HG02763 (cell line): Measurements from ENCODE around the gene N4BP2.
"Not testable (repeated sequence)": the region's sequence is repeated elsewhere in the genome, so short reads cannot be mapped to it uniquely, and the experiment has no call there.

ENCODE experiments used
- ATAC-seq: cut with Tn5 transposase; IDR thresholded peaks from one replicate; pipeline ENCODE4 v1.9.1; 2021; ENCODE audit warnings: mild to moderate bottlenecking, moderate library complexity; ENCODE audit not compliant: unreplicated experiment

Gene N4BP2

GRCh38 chr4:40086421-40086820, 29.8 kb downstream of the N4BP2 start:
- ATAC-seq, result no peak

- no peak for ATAC-seq
These were observed 31.2 kb downstream of the N4BP2 start for GRCh38 chr4:40087799-40088366.

DNA sequence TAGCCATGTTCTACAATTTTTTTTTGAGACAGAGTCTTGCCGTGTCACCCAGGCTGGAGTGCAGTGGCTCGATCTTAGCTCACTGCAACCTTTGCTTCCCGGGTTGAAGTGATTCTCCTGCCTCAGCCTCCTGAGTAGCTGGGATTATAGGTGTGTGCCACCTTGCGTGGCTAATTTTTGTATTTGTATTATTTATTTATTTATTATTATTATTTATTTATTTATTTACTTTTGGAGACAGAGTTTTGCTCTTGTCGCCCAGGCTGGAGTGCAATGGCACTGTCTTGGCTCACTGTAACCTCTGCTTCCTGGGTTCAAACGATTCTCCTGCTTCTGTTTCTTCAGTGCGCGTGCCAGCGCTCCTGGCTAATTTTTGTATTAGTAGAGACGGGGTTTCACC, 36.8 kb downstream of the N4BP2 start:
- not testable (repeated sequence) for ATAC-seq

DNA sequence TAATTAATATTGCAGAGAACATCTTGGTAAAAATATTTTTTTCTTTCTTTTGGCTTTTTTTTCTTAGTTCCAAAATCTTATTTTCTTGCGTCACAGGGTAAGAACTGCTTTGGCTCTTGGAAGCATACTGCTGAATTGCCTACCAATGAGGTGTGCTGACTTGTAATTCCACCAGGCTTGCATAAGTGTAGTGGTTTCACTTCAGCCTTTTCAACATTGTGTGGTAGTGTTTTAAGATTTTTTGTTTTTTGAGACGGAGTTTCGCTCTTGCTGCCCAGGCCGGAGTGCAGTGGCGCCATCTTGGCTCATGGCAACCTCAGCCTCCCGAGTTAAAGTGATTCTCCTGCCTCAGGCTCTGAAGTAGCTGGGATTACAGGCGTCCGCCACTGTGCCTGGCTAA, 42.4 kb downstream of the N4BP2 start:
- ATAC-seq, result no peak

DNA sequence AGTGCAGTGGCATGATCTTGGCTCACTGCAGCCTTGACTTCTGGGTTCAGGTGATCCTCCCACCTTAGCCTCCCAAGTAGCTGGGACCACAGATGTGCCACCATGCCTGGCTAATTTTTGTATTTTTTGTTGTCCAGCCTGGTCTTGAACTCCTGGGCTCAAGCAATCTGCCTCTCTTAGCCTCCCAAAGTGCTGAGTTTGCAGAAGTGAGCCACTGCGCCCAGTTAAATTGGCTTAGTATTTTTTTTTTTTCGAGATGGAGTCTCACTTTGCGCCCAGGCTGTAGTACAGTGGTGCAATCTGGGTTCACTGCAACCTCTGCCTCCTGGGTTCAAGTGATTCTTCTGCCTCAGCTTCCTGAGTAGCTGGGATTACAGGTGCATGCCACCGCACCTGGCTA, 50.5 kb downstream of the N4BP2 start:
- ATAC-seq, result not testable (repeated sequence)

GRCh38 chr4:40112027-40112792, 55.6 kb downstream of the N4BP2 start:
- ATAC-seq, result no peak

- no peak for ATAC-seq
These were observed 57.6 kb downstream of the N4BP2 start for GRCh38 chr4:40114206-40114605.

DNA sequence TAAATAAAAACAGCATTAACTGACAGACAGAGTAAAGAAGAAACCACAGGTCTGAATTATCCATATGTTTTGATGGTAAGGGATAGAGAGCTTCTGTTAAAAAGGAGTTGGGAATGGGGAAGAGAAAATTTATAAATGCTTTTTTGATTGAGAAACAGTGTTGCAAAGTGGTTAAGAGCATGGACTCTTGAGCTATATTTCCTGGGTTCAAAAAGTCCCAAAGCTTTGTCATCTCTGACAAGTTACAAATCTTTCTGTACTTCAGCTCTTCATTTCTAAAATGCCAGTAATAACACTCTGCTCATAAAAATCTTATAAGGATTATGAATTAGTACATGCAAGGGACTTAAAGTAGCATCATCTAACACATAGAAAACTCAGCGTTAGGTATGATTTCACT, 62.2 kb downstream of the N4BP2 start:
- no peak for ATAC-seq

DNA sequence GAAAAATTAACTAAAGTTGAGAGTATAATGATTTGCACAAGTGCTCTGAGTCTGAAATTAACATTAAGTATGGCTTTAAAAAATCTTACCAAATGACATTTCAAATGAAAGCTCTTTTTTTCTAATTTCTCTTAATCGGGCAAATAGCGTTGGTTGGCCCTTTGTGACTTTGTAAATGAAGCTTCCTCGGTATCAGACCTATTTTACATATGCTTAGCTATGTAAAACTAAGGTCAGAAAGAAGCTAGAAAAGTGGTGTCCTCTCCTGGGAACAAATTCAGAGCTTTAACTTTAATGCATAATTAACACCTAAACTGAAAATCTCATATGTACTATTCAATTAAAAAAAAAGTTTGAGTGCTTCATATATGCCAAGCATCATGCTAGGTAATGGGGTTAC, 62.7 kb downstream of the N4BP2 start:
- ATAC-seq, result no peak

DNA sequence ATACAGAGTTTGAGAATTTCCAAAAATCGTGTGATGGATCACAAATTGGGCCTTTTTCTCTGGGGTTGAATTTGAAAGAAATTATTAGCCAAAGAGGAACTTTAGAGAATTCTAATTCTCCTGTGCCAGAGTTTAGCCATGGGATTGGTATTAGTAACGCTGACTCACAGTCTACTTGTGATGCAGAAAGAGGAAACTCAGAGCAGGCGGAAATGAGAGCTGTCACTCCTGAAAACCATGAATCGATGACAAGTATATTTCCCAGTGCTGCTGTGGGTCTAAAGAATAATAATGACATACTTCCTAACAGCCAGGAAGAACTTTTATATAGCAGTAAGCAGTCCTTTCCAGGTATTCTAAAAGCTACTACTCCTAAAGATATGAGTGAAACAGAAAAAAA, 64.9 kb downstream of the N4BP2 start:
- no peak for ATAC-seq

DNA sequence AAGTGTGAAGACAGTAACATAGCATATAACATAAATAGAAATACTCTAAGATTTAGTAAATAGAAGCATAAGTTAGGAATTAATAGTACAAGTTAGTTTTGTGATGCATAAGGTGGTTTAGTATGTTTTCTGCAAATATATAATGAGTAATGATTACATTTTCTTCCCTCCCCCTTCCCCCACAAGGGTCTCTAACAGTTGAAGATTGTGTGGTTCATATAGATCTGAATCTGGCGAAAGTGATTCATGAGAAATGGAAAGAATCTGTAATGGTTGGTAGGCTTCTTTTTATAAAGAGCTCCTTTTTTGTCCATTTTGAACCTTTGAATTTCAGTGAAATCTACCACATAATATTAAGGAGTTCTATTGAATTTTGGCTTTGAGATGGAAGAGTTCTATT, 66.3 kb downstream of the N4BP2 start:
- no peak for ATAC-seq

DNA sequence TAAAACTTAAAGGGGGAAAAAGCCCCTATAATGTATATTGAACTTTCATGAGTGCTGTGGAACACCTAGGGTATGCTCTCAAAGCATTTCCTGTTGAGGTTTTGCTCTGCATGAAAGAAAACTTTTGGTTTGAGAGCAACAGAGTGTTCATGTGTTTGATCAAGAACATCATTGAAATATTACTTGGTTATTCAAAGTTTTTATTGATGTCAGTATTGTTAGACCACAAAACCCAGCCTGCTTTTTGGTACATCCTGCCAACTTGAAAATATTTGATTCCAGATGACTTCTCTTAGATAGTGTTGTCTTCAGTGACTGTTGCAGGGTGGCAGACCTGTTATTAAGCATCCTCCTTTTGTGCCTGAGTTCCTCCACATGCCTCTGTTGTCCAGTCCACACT, 68.0 kb downstream of the N4BP2 start:
- ATAC-seq, result no peak

DNA sequence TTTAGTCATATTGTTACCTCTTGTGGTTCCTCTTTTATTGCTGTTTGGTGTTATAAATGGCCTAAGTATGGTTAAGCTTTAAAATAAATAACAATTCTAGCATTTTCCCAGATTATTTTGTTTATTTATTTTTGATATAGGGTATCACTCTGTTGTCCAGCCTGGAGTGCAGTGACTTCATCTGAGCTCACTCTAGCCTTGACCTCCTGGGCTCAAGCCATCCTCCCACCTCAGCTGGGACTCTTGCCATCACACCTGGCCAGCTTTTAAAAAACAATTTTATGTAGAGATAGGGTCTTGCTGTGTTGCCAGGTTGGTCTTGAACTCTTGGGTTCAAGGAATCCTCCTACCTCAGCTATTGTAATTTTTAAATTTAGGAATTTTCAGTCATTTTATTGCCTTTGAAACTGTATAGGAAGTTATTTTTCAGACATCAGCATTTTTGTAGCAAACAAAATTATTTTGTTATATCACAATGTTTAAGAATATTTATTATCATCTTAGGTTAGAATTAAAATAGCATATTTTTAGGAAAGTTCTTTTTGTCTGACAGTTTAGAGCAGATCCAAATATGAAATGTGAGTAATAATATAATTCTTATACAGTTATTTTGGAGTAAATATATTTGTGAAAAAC, 73.9 kb downstream of the N4BP2 start:
- ATAC-seq, result no peak

DNA sequence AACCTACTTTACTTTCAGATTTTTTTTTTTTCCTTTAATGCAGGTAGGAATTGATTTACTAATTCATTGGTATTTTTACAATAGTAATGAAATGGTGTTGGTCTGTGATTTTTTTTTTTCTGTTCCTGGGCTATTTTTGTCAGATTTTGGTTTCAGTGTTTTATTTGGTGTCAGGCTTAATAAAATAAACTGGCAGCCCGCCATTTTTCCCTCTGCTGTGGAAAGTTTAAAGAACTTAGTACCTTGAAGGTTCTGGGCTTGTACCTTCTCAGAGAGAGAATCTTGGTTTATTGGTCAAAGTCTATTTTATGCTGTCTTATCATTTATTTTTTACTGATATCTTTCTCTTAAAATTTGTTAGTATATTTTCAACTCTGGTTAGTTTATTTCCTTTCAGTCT, 76.2 kb downstream of the N4BP2 start:
- ATAC-seq, result no peak

GRCh38 chr4:40134206-40134917, 77.7 kb downstream of the N4BP2 start:
- no peak for ATAC-seq

DNA sequence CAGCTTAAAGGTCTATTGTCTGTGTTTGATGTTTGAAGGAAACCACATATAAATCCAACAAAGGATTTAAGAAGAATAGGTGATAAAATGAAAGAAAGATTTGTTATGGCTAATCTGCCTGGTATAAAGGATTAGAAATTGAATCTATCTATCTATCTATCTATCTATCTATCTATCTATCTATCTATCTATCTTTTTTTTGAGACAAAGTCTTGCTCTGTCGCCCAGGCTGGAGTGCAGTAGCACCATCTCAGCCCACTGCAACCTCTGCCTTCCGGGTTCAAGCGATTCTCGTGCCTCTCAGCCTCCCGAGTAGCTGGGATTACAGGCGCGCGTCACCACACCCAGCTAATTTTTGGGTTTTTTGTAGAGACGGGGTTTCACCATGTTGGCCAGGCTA, 79.6 kb downstream of the N4BP2 start:
- ATAC-seq, result not testable (repeated sequence)

- no peak for ATAC-seq
These were observed 83.5 kb downstream of the N4BP2 start for GRCh38 chr4:40140196-40140595.

DNA sequence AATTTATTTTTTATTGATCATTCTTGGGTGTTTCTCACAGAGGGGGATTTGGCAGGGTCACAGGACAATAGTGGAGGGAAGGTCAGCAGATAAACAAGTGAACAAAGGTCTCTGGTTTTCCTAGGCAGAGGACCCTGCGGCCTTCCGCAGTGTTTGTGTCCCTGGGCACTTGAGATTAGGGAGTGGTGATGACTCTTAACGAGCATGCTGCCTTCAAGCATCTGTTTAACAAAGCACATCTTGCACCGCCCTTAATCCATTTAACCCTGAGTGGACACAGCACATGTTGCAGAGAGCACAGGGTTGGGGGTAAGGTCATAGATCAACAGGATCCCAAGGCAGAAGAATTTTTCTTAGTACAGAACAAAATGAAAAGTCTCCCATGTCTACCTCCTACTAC, 83.9 kb downstream of the N4BP2 start:
- not testable (repeated sequence) for ATAC-seq

GRCh38 chr4:40143926-40144508, 87.4 kb downstream of the N4BP2 start:
- no peak for ATAC-seq

- ATAC-seq, result no peak
These were observed 88.1 kb downstream of the N4BP2 start for GRCh38 chr4:40144716-40145115.

DNA sequence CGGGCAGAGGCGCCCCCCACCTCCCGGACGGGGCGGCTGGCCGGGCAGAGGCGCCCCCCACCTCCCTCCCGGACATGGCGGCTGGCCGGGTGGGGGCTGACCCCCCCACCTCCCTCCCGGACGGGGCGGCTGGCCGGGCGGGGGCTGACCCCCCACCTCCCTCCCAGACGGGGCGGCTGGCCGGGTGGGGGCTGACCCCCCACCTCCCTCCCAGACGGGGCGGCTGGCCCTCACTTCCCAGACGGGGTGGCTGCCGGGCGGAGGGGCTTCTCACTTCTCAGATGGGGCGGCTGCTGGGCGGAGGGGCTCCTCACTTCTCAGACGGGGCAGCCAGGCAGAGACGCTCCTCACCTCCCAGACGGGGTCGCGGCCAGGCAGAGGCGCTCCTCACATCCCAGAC, 90.8 kb downstream of the N4BP2 start:
- ATAC-seq, result not testable (repeated sequence)
